ENCODE data around the gene TEX10. TPM values are rescaled to one million over a fixed set of nuclear protein-coding genes. Genes with fewer than 3 reads are reported as not detected.

The TEX10 gene
- polyA plus RNA-seq, 1 of the 3 experiments (the other 2 are of a cell fraction), result 12.7 TPM

DNA sequence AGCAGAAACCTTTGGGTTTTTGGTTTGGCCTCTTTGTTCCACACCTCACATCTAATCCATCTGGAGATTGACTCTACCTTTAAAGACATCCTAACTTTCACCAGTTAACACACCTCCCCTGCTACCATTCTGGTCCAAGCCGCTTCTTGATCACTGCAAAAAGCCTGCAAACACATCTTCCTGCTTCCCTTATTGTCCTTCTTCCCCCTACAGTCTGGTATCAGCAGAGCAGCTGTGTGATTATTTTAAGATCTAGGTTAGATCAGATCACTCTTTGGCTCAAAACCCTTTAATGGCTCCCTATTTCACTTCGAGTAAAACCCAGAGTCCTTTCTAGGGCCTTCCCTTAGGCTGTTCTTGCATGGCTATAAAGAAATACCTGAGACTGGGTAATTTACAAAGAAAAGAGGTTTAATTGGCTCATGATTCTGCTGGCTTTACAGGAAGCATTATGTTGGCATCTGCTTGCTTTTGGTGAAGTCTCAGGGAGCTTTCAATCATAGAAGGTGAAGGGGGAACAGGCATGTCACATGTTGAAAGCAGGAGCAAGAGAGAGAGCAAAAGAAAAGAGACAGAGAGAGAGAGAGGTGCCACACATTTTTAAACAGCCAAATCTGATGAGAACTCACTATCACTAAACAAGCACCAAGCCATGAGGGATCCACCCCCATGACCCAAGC lies 1.5 kb upstream of the TEX10 start (continued):
- TF ChIP-seq TEAD4 (IDR thresholded peaks at IDR 0.05; ENCODE audit: borderline replicate concordance, insufficient read depth), result no peak
- TF ChIP-seq, protein P1, sequence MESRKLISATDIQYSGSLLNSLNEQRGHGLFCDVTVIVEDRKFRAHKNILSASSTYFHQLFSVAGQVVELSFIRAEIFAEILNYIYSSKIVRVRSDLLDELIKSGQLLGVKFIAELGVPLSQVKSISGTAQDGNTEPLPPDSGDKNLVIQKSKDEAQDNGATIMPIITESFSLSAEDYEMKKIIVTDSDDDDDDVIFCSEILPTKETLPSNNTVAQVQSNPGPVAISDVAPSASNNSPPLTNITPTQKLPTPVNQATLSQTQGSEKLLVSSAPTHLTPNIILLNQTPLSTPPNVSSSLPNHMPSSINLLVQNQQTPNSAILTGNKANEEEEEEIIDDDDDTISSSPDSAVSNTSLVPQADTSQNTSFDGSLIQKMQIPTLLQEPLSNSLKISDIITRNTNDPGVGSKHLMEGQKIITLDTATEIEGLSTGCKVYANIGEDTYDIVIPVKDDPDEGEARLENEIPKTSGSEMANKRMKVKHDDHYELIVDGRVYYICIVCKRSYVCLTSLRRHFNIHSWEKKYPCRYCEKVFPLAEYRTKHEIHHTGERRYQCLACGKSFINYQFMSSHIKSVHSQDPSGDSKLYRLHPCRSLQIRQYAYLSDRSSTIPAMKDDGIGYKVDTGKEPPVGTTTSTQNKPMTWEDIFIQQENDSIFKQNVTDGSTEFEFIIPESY (IDR thresholded peaks at IDR 0.05; ENCODE audit: borderline replicate concordance, low read depth), result no peak
- TF ChIP-seq, protein P2, sequence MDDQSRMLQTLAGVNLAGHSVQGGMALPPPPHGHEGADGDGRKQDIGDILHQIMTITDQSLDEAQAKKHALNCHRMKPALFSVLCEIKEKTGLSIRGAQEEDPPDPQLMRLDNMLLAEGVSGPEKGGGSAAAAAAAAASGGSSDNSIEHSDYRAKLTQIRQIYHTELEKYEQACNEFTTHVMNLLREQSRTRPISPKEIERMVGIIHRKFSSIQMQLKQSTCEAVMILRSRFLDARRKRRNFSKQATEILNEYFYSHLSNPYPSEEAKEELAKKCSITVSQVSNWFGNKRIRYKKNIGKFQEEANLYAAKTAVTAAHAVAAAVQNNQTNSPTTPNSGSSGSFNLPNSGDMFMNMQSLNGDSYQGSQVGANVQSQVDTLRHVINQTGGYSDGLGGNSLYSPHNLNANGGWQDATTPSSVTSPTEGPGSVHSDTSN (IDR thresholded peaks at IDR 0.05), result no peak

DNA sequence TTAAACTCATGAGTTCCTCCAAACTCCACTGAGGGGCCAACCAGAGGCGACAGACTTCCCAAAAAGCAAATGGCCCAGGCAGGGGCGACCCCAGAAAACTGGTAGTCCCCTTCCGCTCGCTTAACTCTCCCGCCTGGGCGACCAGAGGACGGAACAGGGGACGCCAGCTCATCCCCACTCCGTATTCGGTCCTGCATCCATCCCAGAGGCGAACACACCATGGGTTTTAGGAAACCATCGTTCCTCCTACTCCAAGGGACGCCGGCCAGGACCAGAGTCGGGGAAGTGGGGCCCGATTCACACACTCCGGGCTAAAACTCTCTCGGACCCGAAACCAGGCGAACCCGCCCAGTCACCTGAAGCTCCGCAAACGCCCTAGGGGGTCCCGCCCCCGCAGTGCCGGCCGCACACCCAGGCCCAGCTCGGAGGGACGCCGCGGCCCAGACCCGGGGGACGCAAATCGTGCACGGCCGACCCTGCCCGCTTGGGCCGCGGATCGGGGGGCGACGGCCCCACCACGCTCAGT lies 478 bp downstream of the TEX10 start:
- peaks cover 8 to 22% of the 10 kb centered on the region in 2 experiments for H3K36me3 ChIP-seq (replicated peaks in 1 of 2; ENCODE audit: control insufficient read depth in 1 of 2, insufficient read depth in 2 of 2, low read length in 1 of 2)
- peaks cover 59% of the 10 kb centered on the region for H3K79me2 ChIP-seq (ENCODE audit: insufficient read depth)
- H3K27ac ChIP-seq (ENCODE audit: low read depth in 2 of 2, low read length in 1 of 2), result peak overlapping the region; percentile 84 to 85
- H4K20me1 ChIP-seq (ENCODE audit: insufficient read depth), result peaks cover 40% of the 10 kb centered on the region
- POLR2A ChIA-PET, result interaction anchor here (0.9 to 1.2 kb wide), 2 partner anchors 74 to 76 kb away, joined by 3 to 6 read pairs; no protein-coding TSS in a partner anchor
- H3K4me3 ChIP-seq (ENCODE audit: low read depth in 2 of 2, low read length in 1 of 2), result peak overlapping the region; percentile 97
- H2AFZ ChIP-seq (ENCODE audit: low read depth), result peak overlapping the region; percentile 96; the same call in 1 of the 2 replicates
- no peaks in the 10 kb centered on the region for H3K9me2 ChIP-seq
- peak overlapping the region; percentile 97 for H3K4me2 ChIP-seq
- no peaks in the 10 kb centered on the region for H3K9me3 ChIP-seq
- peaks cover 11 to 22% of the 10 kb centered on the region in 2 experiments; a peak in 3 of 4 replicates for H3K4me1 ChIP-seq (ENCODE audit: control insufficient read depth in 1 of 2, insufficient read depth in 2 of 2, low read depth in 1 of 2, low read length in 1 of 2)
- under 1% methylated on average over 18 of the region's 43 CpGs for WGBS (ENCODE audit: low lambda C conversion rate)
- CTCF ChIA-PET, result interaction anchor here (0.8 to 3.0 kb wide), 6 partner anchors 9 to 249 kb away, joined by 3 to 17 read pairs (median 5); no protein-coding TSS in a partner anchor
- H3K27me3 ChIP-seq (ENCODE audit: insufficient read depth), result no peaks in the 10 kb centered on the region
- TF ChIP-seq ELF1 (IDR thresholded peaks at IDR 0.05) (no peak), JUND (IDR thresholded peaks at IDR 0.05) (no peak), FOXJ3 (CRISPR knock-in tag; IDR thresholded peaks at IDR 0.05) (no peak), MXI1 (IDR thresholded peaks at IDR 0.05; ENCODE audit: low read depth, low read length) (no peak), YY1 (IDR thresholded peaks at IDR 0.05; ENCODE audit: low read depth) (no peak), RAD21 (IDR thresholded peaks at IDR 0.05; ENCODE audit: low read length) (no peak), NFIC (IDR thresholded peaks at IDR 0.05; ENCODE audit: borderline replicate concordance) (no peak), RFX5 (IDR thresholded peaks at IDR 0.05; ENCODE audit: low read length) (no peak), SMC3 (IDR thresholded peaks at IDR 0.05; ENCODE audit: low read depth, low read length) (no peak), NRF1 (IDR thresholded peaks at IDR 0.05; ENCODE audit: low read depth, low read length) (no peak), POLR2AphosphoS5 (IDR thresholded peaks at IDR 0.05; ENCODE audit: low read depth, low read length) (no peak), SIN3A (IDR thresholded peaks at IDR 0.05; ENCODE audit: borderline replicate concordance, low read depth, low read length) (no peak), RCOR1 (IDR thresholded peaks at IDR 0.05; ENCODE audit: low read length) (no peak), TAF1 (IDR thresholded peaks at IDR 0.05; ENCODE audit: borderline replicate concordance, low read depth, low read length) (no peak), TCF12 (IDR thresholded peaks at IDR 0.05) (no peak)
- TF ChIP-seq, protein P1 (IDR thresholded peaks at IDR 0.05; ENCODE audit: borderline replicate concordance, low read depth), result no peak
- TF ChIP-seq, protein P3, sequence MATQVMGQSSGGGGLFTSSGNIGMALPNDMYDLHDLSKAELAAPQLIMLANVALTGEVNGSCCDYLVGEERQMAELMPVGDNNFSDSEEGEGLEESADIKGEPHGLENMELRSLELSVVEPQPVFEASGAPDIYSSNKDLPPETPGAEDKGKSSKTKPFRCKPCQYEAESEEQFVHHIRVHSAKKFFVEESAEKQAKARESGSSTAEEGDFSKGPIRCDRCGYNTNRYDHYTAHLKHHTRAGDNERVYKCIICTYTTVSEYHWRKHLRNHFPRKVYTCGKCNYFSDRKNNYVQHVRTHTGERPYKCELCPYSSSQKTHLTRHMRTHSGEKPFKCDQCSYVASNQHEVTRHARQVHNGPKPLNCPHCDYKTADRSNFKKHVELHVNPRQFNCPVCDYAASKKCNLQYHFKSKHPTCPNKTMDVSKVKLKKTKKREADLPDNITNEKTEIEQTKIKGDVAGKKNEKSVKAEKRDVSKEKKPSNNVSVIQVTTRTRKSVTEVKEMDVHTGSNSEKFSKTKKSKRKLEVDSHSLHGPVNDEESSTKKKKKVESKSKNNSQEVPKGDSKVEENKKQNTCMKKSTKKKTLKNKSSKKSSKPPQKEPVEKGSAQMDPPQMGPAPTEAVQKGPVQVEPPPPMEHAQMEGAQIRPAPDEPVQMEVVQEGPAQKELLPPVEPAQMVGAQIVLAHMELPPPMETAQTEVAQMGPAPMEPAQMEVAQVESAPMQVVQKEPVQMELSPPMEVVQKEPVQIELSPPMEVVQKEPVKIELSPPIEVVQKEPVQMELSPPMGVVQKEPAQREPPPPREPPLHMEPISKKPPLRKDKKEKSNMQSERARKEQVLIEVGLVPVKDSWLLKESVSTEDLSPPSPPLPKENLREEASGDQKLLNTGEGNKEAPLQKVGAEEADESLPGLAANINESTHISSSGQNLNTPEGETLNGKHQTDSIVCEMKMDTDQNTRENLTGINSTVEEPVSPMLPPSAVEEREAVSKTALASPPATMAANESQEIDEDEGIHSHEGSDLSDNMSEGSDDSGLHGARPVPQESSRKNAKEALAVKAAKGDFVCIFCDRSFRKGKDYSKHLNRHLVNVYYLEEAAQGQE (IDR thresholded peaks at IDR 0.05; ENCODE audit: low read depth, low read length), result no peak
- TF ChIP-seq, protein P2 (IDR thresholded peaks at IDR 0.05), result no peak
- no peaks in the 10 kb centered on the region for H3F3A ChIP-seq (replicated peaks; ENCODE audit: insufficient read depth)
- no peak for DNase-seq
- peak overlapping the region; percentile 98 for H3K9ac ChIP-seq
